Gastroesophageal sphincter (tissue), 3 donors: Measurements from ENCODE around the gene NPIPA8.
"Not testable (repeated sequence)": the region's sequence is repeated elsewhere in the genome, so short reads cannot be mapped to it uniquely, and the experiment has no call there.

Source experiments
- EP300 ChIP-seq: sonication (generic); formaldehyde crosslinking; IDR thresholded peaks from one replicate; pipeline ENCODE4 v1.6.1; 2017; ENCODE audit warnings: antibody characterized with exemption, mild to moderate bottlenecking
- POLR2A ChIP-seq, 2 donors: fragments of 450-650 bp; IDR thresholded peaks; one replicate each; pipeline ENCODE4 v1.6.1; 2017; ENCODE audit warnings: antibody characterized with exemption in 2 of 2, mild to moderate bottlenecking in 2 of 2, moderate library complexity in 1 of 2
- POLR2AphosphoS5 ChIP-seq: sonication (generic); formaldehyde crosslinking; IDR thresholded peaks from one replicate; pipeline ENCODE4 v1.6.1; 2017; ENCODE audit warnings: antibody characterized with exemption
- TF ChIP-seq, protein P1 (sequence below), 4 experiments: fragments of 200-600 bp in 2 of 4; fragments of 450-650 bp in 2 of 4; sonication (generic) in 1 of 4; IDR thresholded peaks; one replicate each; pipeline ENCODE4 v1.5.1; 2017 to 2019; ENCODE audit warnings: antibody characterized with exemption in 4 of 4, mild to moderate bottlenecking in 2 of 4, moderate library complexity in 2 of 4

DNA sequence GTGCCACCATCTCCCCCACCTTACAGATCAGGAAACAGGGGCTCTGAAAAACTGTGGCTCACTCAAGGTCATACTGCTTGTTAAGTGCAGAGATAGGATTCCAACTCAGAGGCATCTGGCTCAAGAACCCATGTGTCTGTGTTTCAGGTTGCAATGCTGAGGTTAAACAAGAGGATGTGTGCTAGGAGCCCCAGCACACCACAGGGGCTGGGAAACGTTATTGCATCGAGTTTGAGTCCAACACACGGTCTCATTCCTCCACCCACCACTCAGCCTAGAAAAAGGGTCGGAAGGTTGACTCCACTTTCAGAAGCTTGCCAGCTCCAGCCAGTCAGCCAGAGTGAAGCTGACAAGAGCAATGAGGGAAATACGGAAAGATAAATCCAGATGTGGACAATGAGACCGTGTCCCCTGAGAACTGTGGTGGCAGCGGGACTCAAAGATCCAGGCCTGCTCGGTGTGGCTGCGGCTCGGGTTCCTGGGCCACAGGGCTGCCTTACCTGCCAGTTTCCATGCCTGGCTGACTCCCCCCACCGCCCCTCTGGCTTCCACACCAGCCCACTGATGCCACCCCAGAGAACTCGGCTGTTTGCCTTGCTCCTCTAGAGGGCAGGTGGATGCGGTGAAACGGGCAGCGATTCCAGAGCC is 33.4 kb downstream of the NPIPA8 start:
- TF ChIP-seq, protein P1, sequence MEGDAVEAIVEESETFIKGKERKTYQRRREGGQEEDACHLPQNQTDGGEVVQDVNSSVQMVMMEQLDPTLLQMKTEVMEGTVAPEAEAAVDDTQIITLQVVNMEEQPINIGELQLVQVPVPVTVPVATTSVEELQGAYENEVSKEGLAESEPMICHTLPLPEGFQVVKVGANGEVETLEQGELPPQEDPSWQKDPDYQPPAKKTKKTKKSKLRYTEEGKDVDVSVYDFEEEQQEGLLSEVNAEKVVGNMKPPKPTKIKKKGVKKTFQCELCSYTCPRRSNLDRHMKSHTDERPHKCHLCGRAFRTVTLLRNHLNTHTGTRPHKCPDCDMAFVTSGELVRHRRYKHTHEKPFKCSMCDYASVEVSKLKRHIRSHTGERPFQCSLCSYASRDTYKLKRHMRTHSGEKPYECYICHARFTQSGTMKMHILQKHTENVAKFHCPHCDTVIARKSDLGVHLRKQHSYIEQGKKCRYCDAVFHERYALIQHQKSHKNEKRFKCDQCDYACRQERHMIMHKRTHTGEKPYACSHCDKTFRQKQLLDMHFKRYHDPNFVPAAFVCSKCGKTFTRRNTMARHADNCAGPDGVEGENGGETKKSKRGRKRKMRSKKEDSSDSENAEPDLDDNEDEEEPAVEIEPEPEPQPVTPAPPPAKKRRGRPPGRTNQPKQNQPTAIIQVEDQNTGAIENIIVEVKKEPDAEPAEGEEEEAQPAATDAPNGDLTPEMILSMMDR (IDR thresholded peaks at IDR 0.05): not testable (repeated sequence)
- not testable (repeated sequence) for TF ChIP-seq POLR2A (IDR thresholded peaks at IDR 0.05); POLR2AphosphoS5; EP300
